MG63 (cell line): Measurements from ENCODE around the gene SDSL. TPM values are rescaled to one million over a fixed set of nuclear protein-coding genes. Genes with fewer than 3 reads are reported as not detected.

Source experiments
- DNase-seq: peaks from one replicate; pipeline ENCODE4 v3.0.0-alpha.2; 2020
- H3K27me3 ChIP-seq: fragments of 250-450 bp; sonication (Bioruptor Pico); 2 replicates; pipeline ENCODE4 v1.5.1; 2020; ENCODE audit warnings: mild to moderate bottlenecking, moderate library complexity
- H3K36me3 ChIP-seq: fragments of 250-450 bp; sonication (Bioruptor Pico); 2 replicates; pipeline ENCODE4 v1.5.1; 2020; ENCODE audit warnings: mild to moderate bottlenecking, moderate library complexity
- H3K4me3 ChIP-seq: fragments of 250-450 bp; sonication (Bioruptor Pico); 2 replicates; pipeline ENCODE4 v1.5.1; 2020; ENCODE audit warnings: mild to moderate bottlenecking, moderate library complexity
- H3K9me3 ChIP-seq: fragments of 250-450 bp; sonication (Bioruptor Pico); 2 replicates; pipeline ENCODE4 v1.5.1; 2020; ENCODE audit warnings: mild to moderate bottlenecking, moderate library complexity
- total RNA-seq: library from RNA; depleted of rRNA; stranded (reverse); fragments of >200 nt; shearing (Covaris generic); gene quantifications from 2 replicates; pipeline ENCODE4 v1.2.3, GENCODE V29; 2014; ENCODE audit warnings: low replicate concordance

The SDSL gene
- total RNA-seq, 1 experiment from 2014 or later: 54.2 TPM

DNA sequence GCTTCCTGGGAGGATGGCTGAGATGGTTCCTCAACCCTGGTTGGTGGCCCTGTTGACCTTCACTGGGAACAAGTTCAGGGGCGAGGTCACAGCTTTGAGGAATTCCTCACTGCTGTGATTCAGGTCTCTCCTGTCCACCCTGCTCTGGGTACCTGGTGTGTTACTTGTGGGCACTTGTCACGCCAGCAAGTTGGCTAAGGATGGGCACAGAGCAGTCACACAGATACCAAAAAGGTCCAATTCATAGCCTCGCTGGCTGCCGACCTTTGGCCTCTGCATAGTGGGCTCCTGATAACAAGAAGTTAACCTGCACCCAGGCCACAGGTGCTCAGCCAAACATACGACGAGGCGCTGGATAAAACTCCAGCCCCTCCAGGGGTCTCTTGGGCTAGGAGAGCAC, 29.7 kb upstream of the SDSL start:
- Histone ChIP-seq H3K36me3 (no peaks in the 10 kb centered on the region), H3K4me3 (no peak overlapping the region), H3K9me3 (no peaks in the 10 kb centered on the region), H3K27me3 (no peaks in the 10 kb centered on the region)
- no peak for DNase-seq

DNA sequence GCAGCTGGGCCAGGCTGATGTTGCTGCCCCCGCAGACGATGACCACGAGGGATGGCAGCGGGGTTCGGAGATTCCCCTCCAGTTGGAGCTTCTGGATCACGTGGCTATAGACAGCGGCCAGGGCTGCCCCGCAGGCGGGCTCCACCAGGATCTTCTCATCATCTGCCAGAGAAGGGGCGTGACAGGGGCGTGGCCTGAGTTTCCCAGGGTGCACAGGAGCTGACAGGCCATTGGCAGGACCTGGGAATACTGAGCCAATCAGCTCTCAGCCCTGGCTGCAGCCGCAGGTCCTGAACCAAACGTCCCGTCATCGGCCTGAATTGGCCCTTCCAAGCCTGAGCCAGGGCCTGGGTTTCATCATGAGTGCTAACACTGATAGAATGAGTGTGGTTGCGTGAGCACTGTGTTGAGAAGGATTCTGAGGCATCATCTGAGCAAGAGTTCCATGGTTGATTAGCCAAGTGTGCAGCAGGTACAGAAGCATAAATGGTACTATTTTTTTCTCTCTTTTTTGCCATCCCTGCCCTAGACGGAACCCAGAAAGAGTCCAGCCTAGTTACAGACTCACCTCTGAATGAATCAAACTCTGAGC, 29.1 kb upstream of the SDSL start:
- Histone ChIP-seq H3K27me3 (no peaks in the 10 kb centered on the region), H3K4me3 (no peak overlapping the region), H3K36me3 (no peaks in the 10 kb centered on the region), H3K9me3 (no peaks in the 10 kb centered on the region)
- DNase-seq: peak; percentile 18

DNA sequence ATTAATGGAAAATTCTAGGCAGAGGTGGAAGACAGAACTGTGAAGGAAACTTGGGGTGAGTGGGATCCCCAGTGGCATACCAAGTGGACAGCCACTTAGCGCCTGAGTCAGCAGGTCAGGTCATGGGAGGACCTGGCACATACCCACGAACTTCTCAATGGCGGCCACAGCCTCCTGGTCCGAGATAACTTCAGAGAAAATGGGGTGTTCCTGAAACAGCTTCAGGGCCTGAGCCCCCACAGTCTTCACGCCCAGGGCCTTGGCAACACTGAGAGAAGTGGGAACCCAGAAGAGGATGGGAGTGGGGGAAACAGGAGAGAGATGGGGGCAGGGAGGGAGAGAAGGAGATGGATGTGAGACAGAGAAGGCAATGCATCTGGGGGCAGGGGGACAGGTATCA, 28.4 kb upstream of the SDSL start:
- H3K36me3 ChIP-seq: no peaks in the 10 kb centered on the region
- no peaks in the 10 kb centered on the region for H3K9me3 ChIP-seq
- no peak for DNase-seq
- H3K27me3 ChIP-seq: no peaks in the 10 kb centered on the region
- no peak overlapping the region for H3K4me3 ChIP-seq

DNA sequence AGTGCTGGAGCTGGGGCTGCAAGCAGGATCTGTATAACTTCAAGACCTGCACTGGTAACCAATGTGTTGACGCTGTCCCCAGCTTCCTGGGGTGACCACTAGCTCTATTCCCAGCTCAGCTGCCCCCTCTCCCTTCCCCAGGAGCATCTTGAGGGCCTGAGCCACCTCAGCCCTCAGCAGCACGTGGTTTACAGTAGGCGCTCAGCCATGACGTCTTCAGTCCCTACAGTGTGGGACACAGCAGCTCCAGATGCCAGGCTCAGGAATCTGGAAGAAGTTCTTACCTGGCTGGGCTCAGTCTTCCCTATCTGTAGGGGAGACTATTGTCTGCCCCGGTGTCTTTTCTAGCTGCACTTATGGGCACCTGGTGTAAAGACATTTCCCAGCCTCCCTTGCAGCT, 27.1 kb upstream of the SDSL start:
- Histone ChIP-seq H3K9me3 (no peaks in the 10 kb centered on the region), H3K36me3 (no peaks in the 10 kb centered on the region), H3K27me3 (no peaks in the 10 kb centered on the region), H3K4me3 (no peak overlapping the region)
- DNase-seq: no peak

DNA sequence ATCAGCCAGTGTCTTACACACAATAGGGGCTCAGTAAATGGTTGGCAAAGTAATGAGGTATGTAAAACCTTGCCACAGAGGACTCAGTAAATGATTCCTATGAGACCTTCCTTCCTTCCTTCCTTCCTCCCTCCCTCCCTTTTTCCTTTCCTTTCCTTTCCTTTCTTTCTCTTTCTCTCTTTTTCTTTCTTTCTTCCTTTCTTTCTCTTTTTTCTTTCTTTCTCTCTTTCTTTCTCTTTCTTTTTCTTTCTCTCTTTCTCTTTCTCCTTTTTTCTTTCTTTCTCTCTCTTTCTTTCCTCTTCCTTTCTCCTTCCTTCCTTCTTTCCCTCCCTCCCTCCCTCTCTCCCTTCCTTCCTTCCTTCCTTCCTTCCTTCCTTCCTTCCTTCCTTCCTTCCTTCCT, 26.0 kb upstream of the SDSL start:
- Histone ChIP-seq H3K36me3 (no peaks in the 10 kb centered on the region), H3K4me3 (no peak overlapping the region), H3K9me3 (no peaks in the 10 kb centered on the region), H3K27me3 (no peaks in the 10 kb centered on the region)
- no peak for DNase-seq

DNA sequence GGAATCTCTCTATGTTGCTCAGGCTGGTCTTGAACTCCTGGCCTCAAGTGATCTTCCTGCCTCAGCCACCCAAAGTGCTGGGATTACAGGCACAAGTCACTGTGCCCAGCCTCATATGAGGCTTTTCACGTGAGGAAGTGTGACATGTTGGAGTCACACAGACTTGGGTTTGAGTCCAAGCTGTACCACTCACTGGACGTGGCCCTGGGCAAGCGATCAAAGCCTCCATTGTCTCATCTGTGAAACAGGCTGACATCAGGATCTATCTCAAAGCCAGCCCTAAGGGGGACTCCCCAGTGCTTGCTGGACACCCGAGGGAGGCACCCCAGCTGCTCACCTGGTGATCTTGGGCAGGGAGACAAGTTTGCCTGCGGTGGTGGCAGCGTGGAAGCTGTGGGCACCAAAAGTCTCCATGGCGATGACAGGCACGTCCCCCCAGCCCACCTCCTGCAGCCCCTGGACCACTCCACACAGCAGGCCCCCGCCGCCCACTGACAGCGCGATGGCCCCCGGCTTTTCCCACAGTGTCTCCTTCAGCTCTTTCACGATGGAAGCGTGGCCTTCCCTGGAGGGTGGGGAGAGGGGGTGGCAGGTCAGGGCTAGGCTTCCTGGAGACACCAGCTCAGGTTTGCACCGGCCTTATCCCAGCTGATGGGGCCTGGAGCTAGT, 25.2 kb upstream of the SDSL start:
- H3K9me3 ChIP-seq: no peaks in the 10 kb centered on the region
- no peaks in the 10 kb centered on the region for H3K27me3 ChIP-seq
- no peak for DNase-seq

DNA sequence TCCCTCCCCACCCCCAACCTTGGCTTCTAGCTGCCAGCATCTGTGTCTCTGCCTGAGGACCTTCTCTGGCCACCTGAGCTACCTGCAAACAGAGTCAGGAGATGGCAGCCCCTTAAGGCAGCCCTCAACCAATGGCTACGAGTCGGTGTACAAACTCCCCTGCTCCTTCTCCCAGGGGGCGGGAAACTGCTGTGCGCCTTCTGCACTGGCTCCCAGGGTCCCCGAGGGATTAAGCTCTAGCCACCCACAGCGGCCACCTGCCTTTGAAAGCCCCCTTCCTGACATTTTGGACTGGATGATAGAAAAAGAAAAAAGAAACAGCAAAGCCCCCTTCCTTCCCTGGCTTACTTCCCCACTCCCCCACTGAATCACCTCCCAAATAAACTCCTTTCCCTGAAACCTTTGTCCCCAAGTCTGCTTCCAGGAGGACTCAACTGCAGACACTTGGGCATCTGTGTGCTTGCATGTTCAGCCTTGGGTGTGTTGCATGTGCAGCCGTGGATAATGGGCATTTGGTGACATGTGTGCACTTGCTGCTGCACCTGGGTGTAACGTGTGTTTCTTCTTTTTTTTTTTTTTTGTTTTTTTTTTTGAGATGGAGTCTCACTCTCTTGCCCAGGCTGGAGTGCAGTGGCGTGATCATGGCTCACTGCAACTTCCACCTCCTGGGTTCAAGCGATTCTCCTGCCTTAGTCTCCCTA, 24.5 kb upstream of the SDSL start:
- Histone ChIP-seq H3K27me3 (no peaks in the 10 kb centered on the region), H3K36me3 (no peaks in the 10 kb centered on the region), H3K4me3 (no peak overlapping the region), H3K9me3 (no peaks in the 10 kb centered on the region)
- no peak for DNase-seq

More for the DNA sequence above, 25.2 kb upstream of the SDSL start:
- H3K4me3 ChIP-seq: no peak overlapping the region
- H3K36me3 ChIP-seq: no peaks in the 10 kb centered on the region

DNA sequence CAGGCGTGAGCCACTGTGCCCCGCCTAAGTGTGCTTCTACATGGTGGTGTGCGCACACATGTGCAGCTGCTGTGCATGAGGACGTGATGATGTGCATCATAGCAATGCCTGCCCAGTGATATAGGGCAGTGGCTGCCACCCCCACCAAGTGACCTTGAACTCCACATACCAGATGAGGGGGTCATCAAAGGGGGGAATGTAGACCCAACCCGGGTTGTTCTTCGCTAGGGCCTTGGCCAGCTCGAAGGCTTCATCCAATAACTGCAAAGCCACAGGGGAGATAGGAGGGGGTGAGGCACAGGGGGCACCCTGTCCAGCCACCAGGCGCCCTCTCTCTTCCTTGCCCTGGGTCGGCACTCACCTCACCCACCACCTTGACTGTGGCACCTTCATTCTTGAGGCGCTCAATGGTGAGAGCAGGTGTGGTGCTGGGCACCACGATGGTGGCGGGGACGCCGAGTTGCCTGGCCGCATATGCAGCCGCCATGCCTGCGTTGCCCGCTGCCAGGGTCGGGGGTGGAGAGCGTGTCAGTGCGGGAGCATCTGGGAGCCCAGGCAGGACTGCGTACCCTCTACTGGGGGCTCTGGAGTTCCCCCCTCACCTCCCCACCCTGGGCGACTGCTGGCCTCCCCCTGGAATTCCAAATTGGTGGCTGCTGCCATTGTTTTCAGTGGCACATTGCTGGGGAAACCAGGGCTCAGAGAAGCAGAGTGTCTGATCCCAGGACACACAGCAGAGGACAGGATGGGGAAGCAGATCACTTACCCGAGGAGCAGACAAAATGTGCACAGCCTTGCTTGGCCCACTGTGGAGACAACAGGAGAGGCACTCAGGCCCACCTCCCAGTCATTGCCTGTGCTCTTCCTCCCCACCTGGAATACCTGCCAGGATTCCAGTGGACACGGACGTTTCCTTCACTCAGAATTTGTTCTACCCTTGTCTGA, 23.6 kb upstream of the SDSL start:
- Histone ChIP-seq H3K36me3 (no peaks in the 10 kb centered on the region), H3K9me3 (no peaks in the 10 kb centered on the region), H3K27me3 (no peaks in the 10 kb centered on the region), H3K4me3 (no peak overlapping the region)
- no peak for DNase-seq

DNA sequence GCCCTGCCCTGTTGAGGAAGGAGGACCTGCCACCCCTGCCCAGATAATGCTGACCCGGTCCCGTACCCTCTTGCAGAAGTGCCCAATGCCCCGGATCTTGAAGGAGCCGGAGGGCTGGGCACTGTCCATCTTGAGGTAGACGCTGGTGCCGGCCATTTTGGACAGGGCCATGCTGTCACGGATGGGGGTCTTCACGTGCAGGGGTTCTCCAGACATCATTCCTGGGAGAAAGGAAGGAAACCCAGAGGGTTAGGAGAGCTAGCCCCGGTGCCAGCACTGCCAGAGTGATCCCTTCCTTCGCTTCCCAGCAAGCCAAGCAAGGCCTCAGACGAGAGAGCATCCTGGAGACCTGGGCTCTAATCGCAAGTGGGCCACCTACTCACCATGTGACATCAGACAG, 22.7 kb upstream of the SDSL start:
- Histone ChIP-seq H3K36me3 (no peaks in the 10 kb centered on the region), H3K4me3 (no peak overlapping the region), H3K27me3 (no peaks in the 10 kb centered on the region), H3K9me3 (no peaks in the 10 kb centered on the region)
- DNase-seq: no peak

DNA sequence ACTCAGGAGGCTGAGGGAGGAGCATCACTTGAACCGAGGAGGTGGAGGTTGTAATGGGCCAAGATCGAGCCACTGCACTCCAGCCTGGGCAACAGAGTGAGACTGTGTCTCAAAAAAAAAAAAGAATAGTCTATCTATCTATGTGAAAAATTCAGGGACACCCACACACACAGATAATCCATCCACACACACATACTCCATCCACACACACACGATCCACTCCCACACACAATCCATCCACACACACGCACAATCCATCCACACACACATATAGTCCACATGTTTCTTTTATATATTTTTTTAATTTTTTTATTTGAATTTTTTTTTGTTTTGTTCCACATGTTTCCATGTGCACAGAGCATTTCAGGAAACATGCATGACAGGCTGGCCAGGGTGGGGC, 21.8 kb upstream of the SDSL start:
- no peaks in the 10 kb centered on the region for H3K27me3 ChIP-seq
- no peaks in the 10 kb centered on the region for H3K9me3 ChIP-seq
- H3K4me3 ChIP-seq: no peak overlapping the region
- DNase-seq: no peak
- H3K36me3 ChIP-seq: no peaks in the 10 kb centered on the region

DNA sequence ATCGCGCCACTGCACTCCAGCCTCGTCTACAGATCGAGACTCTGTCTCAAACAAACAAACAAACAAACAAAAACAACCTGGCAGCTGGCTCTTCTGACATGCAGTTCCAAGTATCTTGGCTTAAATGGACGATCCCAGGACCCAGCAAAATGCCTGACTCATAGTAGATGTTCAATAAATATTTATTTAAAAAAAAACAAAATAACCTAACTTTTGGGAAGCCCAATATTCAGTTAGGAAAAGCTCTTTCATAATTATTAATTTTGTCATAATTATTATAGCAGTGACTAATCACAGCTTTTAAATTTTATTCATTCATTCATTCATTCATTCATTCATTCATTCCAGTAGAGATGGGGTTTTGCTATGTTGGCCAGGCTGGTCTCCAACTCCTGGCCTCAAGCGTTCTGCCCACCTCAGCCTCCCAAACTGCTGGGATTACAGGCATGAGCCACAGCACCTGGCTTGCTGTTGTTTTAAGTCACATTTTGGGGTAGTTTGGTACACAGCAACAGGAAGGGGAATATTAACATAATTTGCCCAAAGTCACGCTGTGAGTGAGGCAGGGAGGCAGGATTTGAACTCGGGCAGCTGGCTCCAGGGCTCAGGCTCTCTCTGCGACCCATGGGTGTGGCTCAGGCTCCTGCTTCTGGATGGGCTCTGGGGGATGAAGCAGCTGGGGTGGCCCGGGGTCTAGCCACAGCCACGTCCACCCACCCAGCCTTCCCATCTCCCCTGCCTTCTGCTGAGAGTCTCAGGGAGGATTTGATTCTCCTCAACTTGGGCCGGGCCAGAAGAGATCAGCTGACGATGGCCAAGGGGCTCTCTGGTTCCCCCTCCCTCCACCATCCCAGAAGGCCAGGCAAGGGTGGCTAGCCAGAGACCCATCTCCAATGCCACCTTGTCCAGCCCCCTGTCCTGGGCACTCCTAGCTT, 20.8 kb upstream of the SDSL start:
- no peak for DNase-seq

DNA sequence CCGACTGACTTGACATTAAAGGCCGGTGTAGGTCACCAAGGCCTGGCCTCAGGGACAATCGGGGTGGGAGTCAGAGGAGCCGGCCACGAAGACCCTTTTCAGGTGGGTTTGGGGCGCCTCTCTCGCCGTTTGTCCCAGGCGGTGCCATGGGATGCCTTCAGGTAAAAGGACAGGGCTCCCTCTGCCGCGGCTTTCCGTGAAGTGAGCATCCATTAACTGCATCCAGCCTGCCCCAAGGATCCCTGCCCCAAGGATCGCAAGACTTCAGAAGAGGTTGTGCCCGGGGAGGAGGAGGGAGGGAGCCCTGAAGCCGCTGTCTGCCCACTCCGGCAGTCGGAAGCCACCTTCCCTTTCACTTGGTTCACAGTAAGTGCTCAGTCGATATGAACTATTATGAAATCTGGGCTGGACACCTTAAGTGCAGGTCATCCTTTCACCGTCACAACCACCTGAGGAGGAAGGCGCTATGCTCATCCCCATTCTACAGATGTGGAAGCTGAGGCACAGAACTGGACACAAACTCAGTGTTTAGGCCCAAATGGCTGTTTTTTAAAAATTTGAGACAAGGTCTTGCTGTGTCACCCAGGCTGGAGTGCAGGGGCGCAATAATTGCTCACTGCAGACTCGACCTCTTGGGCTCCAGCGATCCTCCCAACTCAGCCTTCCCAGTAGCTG, 19.5 kb upstream of the SDSL start:
- Histone ChIP-seq H3K4me3 (no peak overlapping the region), H3K9me3 (no peaks in the 10 kb centered on the region), H3K27me3 (no peaks in the 10 kb centered on the region), H3K36me3 (no peaks in the 10 kb centered on the region)
- DNase-seq: no peak

More for the DNA sequence above, 20.8 kb upstream of the SDSL start:
- no peaks in the 10 kb centered on the region for H3K36me3 ChIP-seq
- H3K4me3 ChIP-seq: no peak overlapping the region
- H3K9me3 ChIP-seq: no peaks in the 10 kb centered on the region
- H3K27me3 ChIP-seq: no peaks in the 10 kb centered on the region

DNA sequence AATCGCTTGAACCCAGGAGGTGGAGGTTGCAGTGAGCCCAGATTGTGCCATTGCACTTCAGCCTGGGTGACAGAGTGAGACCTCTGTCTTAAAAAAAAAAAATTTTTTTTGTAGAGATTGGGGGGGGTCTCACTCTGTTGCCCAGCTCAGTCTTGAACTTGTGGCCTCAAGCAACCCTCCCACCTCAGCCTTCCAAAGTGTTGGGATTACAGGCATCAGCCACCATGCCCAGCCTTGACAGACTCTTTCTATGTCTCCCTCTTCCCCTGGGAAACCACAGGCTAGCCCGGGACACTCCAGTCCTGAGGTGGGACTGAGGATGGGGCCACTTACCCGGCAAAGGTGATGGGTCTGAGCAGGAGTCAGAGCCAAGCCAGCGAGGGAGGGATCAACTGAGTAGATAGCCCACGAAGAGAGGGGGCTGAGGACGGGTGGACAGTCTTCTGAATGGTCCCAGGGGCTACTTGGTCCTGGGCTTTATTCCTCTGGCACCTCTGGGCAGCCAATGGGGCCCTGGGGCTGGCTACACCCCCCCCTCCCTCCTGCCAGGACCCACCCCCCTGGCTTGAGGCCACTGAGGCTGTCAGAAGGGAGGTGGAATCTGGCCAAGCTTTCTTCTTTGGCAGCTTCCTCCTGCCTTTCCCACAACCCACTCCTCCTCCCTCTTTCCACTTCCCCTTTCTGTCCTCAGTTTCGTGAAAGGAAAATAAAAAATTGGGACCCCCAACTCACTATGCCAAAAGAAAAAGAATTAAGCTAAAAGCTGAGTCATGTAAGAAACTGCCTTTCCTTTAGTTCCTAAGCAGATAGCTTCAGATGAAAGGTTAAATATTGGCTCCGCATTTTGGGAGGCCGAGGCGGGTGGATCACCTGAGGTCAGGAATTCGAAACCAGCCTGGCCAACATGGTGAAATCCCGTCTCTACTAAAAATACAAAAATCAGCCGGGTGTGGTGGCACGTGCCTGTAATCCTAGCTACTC, 18.5 kb upstream of the SDSL start, which contains the start of gene SDS:
Gene SDS (minus strand): TSS at position 453 of the 981 bp plus-strand sequence. CDS start 4,179 bp downstream, outside the sequence.
- Histone ChIP-seq H3K9me3 (no peaks in the 10 kb centered on the region), H3K27me3 (no peaks in the 10 kb centered on the region), H3K36me3 (no peaks in the 10 kb centered on the region), H3K4me3 (no peak within 1 kb of the TSS; the same call in 1 of the 2 replicates)
- DNase-seq: peak; percentile 62

DNA sequence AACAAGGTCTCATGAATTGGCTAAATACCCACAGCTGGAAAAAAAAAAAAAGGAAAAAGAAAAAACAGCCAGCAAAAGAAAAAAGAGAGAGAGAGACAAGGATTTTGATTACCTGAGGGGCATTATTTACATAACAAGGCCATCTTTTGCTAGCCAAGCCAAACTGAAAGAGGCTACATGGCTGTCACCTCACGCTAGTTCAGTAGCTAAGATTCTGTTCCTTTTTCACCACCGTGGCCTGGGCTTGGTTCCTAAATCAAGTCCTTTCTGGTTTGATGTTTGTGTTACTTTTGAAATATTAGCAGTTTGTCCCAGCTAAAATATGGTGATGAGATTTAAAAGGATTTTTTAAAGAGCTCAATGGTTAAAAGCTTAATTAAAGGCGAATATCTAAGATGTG, 16.5 kb upstream of the SDSL start:
- H3K4me3 ChIP-seq: no peak overlapping the region
- H3K9me3 ChIP-seq: no peaks in the 10 kb centered on the region
- H3K27me3 ChIP-seq: no peaks in the 10 kb centered on the region
- DNase-seq: no peak
- H3K36me3 ChIP-seq: no peaks in the 10 kb centered on the region
